ENCODE measurements around the gene EZH2. TPM values are rescaled to one million over a fixed set of nuclear protein-coding genes. Genes with fewer than 3 reads are reported as not detected.

EZH2 gene
- total and polyA plus RNA-seq, 2 donors (not counting 3 experiments of a cell fraction or from before 2014, with no cell fraction given): 16.9 to 33.4 TPM

GRCh38 chr7:148802101-148802493 lies 82.0 kb downstream of the EZH2 start:
- TF ChIP-seq MAX (IDR thresholded peaks at IDR 0.05; ENCODE audit: insufficient read depth, insufficient read length) (no peak), GATA2 (IDR thresholded peaks at IDR 0.05; ENCODE audit: insufficient read depth, insufficient read length, low read depth, low read length) (no peak), CTCF (IDR thresholded peaks at IDR 0.05; ENCODE audit: extremely low read depth in 1 of 2, insufficient read depth in 1 of 2, low read depth in 1 of 2, low read length in 2 of 2) (no peak), FOS (IDR thresholded peaks at IDR 0.05; ENCODE audit: borderline replicate concordance, insufficient read depth, low read length) (no peak), MYC (IDR thresholded peaks at IDR 0.05; ENCODE audit: low read depth, low read length) (no peak), EZH2 (IDR thresholded peaks at IDR 0.05; ENCODE audit: borderline replicate concordance, low read depth, low read length, severe bottlenecking) (no peak), POLR2AphosphoS5 (IDR thresholded peaks at IDR 0.05; ENCODE audit: insufficient read depth, low read depth, low read length) (no peak), JUN (IDR thresholded peaks at IDR 0.05; ENCODE audit: borderline replicate concordance, insufficient read depth, insufficient read length, low read depth) (no peak), POLR2A (IDR thresholded peaks at IDR 0.05; ENCODE audit: low read depth, low read length) (no peak)
- no peaks in the 10 kb centered on the region for H3K4me1 ChIP-seq (ENCODE audit: control insufficient read depth, extremely low read depth, insufficient read depth, low read length)
- H3K36me3 ChIP-seq (ENCODE audit: control insufficient read depth in 2 of 2, extremely low read depth in 1 of 2, insufficient read depth in 2 of 2, low read length in 2 of 2): peaks cover 15 to 31% of the 10 kb centered on the region in 2 experiments
- no peaks in the 10 kb centered on the region for H3K27me3 ChIP-seq (ENCODE audit: control insufficient read depth in 2 of 2, insufficient read depth in 2 of 2, low read length in 2 of 2)
- H3K9me3 ChIP-seq (replicated peaks; ENCODE audit: control insufficient read depth, insufficient read depth, low read length): no peaks in the 10 kb centered on the region
- no peaks in the 10 kb centered on the region for H4K20me1 ChIP-seq (replicated peaks; ENCODE audit: control insufficient read depth, extremely low read depth, insufficient read depth, low read length)
- DNase-seq (ENCODE audit: low read depth, low spot score) (no peak), FAIRE-seq (no peak)
- H3K9ac ChIP-seq (replicated peaks; ENCODE audit: extremely low read depth, insufficient read depth, low read length): no peak overlapping the region
- H3K4me3 ChIP-seq (replicated peaks in 1 of 3; ENCODE audit: insufficient read depth in 1 of 3, low read depth in 1 of 3, low read length in 3 of 3): no peak overlapping the region
- ChIA-PET POLR2A (no interaction called here), CTCF (interaction anchor here (1.0 to 1.1 kb wide), 2 partner anchors 11 to 48 kb away, joined by 3 to 5 read pairs; no protein-coding TSS in a partner anchor)
- H3K79me2 ChIP-seq (ENCODE audit: control insufficient read depth, insufficient read depth, low read length): no peaks in the 10 kb centered on the region
- dilution Hi-C loops (cut with MboI; ENCODE audit: extremely low pct_ligation_motif_present, low sequenced_read_pairs) (no loop called here), intact Hi-C loops (cut with micrococcal nuclease) (no loop called here)
- no TSS peak for BruUV-seq (replicated peaks)
- no peak overlapping the region for H2AFZ ChIP-seq (ENCODE audit: low read depth, low read length)
- no peaks in the 10 kb centered on the region for H3K9me1 ChIP-seq (replicated peaks; ENCODE audit: control insufficient read depth, extremely low read depth, insufficient read depth, low read length)
- H3K4me2 ChIP-seq (ENCODE audit: insufficient read depth, low read length): no peak overlapping the region
- H3K27ac ChIP-seq (ENCODE audit: insufficient read depth, low read depth, low read length): no peak overlapping the region
